ENCODE measurements around the gene HPCAL1.
"Not testable (repeated sequence)": the region's sequence is repeated elsewhere in the genome, so short reads cannot be mapped to it uniquely, and the experiment has no call there.

Gene HPCAL1

DNA sequence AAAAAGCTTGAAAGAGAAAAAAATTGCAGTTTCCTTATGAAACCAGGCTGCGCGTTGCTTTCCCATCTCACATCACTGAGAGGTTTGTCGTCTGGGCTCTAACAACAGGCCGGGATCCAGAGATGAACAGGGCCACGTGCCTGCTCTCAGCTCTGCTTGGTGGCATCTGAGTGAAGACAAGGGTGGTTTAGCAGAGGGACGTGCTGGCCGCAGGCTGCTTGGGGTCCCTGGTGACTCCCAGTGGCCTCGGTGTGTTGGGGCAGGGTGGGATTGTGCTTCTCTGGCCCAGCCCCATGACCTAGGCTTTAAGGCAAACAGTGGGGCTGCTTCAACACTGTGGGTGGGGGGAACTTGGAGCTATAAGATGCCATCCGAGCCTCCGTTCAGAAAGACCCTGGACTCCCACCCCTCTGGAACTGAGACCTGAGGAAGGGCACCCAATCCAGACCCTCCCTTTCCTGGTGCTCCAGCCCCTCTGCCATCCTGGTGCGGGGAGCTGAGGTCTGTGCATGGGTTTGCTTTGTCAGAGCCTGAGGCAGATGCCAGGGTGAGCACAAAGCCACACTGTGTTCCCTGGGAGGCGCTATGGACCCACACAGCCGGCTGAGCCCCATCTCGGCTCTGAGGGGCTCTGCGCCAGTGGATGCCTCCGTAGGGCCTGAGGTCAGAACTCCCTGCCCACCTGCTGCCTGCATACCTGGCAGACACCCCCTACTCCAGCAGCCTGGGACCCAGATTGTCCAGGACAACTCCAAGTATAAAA is 18.4 kb upstream of the HPCAL1 start:
- no peak for DNase-seq (ENCODE audit: low read depth, low spot score)

DNA sequence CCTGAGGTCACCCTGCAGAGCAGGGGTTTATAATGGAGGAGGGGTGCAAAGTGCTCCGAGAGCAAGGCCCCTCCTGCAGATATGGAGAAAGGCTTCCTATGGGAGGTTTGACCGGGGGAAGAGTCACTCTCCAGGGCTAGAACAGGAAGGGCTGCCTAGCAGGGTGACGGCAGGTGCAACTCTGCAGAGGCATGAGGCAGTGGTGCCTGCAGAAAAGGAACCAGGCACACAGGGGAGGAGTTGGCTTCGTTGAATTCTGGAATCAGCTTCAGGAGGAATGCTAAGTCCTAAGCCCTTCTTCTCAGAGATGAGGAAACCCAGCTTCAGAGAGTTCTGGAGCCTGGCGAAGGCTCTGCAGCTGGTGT is 17.5 kb upstream of the HPCAL1 start:
- no peak for DNase-seq (ENCODE audit: low read depth, low spot score)

DNA sequence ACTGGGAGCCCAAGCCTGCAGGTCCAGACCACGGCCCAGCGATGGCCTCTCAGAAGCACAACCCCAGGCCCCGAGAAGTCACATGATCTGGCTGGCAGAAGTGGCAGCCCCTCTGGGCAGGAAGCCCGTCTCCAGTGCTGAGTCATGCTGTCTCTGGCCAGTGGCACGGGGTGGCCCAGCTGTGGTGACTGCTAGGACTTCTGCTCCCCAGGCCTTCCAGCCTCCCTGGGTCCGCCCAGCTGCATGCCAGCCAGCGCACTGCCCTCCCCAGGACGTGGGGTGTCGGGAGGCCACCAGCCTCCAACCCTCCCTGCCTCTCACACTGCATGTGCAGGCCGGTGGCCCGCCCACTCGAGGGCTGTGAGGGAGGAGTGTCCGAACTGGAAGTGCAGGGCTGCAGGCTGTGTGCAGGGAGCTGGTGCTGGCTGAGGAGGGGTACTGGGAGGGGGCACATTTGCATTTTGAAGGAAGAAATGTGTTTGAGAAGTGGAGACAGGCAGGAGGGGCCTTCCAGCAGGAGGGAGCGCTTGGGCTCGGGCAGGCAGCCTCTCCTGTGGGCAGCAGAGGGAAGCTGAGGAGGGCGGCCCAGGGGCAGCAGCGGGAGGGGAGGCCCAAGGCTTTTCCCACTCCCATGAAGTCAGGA is 17.0 kb upstream of the HPCAL1 start:
- DNase-seq (ENCODE audit: low read depth, low spot score): no peak

DNA sequence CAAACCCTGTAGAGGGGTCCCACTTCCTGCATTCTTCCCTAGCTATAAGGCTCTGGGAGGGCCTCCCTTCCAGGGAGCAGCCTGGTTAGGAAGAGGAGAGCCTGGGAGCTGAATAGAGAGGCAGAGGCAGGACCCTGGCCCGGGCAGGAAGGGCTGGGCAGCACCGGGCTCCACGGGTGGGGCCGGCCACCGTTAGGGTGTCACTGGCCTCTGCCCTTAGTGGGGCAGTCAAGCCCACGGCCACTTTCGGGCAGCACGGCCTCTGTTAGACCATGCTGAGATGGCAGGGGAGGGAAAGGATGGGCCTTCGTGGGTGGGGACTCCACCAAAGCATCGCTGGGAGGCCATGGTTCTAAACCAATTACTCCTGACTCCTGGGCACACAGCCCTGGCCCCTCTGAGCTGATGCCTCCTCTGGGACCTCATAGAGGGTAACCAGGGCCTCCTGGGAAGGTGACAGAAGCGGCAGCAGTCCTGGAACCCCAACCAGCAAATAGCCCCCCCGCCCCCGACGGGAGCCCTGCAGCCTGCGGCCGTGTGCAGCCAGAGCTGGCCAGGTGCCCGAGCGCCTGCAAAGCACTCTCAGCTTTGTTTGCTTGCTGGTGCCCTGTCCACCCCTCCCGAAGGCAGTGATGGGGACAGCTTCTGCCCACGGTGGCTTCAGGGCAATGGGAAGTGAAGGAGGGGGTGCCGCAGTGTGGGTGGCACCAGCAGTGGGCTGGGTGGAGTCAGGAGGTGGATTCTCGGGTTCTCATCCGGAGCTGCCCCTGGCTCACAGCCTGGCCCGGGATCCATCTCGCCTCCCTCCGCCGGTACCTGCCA is 16.3 kb upstream of the HPCAL1 start:
- no peak for DNase-seq (ENCODE audit: low read depth, low spot score)

DNA sequence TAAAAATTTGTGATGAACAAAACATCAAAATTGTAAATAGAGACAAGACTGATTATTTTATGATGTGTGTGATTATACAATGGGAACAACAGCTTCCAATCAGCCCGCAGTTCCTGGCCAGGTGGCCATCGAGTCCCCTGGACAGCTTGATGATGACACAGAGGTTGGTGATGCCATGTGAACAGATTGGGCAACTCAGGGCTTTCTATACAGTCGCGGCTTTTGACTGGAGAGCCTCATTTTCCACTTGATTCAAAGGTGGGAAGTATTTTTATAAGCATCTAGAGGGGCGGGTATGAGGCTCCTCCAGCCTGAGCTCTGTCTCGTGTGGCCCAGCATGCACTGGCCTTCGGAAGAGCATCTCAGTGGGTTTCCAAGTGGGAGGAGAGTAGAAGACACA is 14.9 kb upstream of the HPCAL1 start:
- no peak for DNase-seq (ENCODE audit: low read depth, low spot score)

DNA sequence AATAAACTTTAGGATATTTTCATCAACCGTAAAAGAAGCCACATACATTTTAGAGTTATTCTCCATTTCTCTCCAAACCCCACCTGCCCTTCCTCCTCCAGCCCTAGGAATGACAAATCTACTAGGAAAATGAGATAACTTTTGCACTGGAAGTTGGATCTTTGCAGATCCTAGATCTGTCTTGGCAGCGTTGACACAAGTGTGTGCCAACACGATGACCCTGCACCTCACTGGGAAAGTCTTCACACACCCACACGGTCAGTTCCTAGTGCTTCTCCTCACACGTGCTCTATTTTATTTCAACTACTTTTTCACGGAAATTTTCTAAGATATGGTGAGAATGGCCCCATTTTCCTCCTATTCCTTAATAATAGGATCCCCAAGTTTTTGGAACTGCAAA is 14.1 kb upstream of the HPCAL1 start:
- DNase-seq (ENCODE audit: low read depth, low spot score): no peak

DNA sequence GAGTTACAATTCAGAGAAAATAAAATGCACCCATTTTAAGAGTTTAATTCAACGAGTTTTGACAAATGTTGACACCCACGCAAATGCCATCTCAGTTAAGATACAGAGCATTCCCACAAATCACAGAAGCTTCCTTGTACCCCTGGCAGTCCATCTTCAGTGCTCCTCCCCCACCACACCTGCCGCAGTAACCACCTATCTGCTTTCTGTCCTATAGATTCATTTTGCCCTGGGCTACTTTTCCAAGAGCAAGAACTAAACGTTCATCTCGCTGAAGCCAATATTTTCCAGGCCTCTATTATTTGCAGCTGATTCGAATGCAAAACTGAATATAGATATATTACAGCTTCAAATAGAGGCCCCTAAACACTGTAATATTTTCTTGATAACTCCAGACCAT is 13.4 kb upstream of the HPCAL1 start:
- no peak for DNase-seq (ENCODE audit: low read depth, low spot score)

DNA sequence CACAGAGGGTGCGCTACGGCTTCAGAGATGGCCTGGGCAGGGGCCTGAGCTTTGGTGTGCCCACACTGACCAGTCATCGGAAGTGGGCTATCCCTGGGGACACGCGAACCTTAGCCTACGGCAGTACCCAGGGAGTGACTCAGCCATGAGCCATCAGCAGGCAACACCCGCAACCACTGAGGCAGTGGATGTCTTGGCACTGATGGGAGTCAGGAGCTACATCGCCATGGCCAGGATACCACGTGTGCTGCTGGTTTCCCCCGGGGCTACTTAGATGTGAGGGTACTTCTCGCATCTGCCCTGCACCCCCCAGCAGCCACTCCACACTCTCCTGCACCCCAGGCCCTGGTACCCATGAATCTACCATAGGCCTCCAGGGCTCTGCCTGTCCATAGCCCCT is 12.8 kb upstream of the HPCAL1 start:
- no peak for DNase-seq (ENCODE audit: low read depth, low spot score)

DNA sequence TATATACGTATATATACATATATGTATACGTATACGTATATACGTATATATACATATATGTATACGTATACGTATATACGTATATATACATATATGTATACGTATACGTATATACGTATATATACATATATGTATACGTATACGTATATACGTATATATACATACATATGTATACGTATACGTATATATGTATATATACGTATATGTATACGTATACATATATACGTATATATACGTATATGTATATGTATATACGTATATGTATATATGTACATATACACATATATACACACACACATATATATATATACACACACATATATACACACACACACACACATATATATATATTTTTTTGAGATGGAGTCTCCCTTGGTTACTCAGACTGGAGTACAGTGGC is 11.3 kb upstream of the HPCAL1 start:
- not testable (repeated sequence) for DNase-seq (ENCODE audit: low read depth, low spot score)

DNA sequence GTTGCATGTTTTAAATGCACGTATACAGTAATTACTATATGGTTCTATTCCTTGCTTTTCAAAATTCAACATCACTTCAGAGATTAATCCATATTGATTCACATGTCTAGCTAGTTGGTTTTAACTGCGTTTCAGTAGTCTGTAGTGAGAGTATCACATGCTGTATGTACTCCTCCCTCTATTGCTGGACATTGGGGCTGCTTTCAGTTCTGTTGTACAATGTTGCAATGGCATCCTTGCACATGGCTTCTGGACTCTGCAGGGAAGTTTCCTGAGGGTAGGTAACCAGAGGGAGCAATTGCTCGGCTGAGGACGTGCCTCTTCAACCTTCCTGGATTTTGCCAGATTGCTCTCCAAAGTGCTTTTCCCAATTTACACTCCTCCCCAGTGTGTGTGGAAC is 10.7 kb upstream of the HPCAL1 start:
- DNase-seq (ENCODE audit: low read depth, low spot score): no peak

DNA sequence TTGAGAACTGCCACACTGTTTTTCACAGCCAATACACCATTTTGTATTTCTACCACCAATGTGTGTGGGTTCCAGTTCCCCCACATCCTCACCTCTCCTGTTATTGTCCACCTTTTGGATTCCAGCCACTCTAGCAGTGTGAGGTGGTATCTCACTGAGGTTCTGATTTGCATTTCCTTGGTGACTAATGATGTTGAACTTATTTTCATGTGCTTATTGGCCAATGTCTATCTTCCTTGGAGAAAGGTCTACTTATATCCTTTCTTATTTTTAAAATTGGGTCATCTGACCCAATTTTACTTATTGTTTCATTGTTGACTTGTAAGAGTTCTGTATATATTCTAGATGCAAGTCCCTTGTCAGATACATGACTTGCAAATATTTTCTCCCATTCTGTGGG is 9.1 kb upstream of the HPCAL1 start:
- no peak for DNase-seq (ENCODE audit: low read depth, low spot score)

DNA sequence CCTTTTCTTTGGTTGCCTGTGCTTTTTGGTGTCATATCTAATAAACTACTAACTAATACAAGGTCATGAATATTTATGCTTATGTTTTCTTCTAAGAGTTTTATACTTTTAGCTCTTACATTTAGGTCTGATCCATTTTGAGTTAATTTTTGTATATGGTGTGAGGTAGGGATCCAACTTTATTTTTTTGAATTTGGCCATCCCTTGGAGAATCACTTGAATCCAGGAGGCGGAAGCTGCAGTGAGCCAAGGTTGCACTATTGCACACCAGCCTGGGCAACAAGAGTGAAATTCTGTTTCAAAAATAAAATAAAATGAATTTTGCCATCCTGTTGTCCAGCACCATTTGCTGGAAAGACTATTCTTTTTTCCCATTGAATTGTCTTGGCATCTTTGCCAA is 8.6 kb upstream of the HPCAL1 start:
- no peak for DNase-seq (ENCODE audit: low read depth, low spot score)

DNA sequence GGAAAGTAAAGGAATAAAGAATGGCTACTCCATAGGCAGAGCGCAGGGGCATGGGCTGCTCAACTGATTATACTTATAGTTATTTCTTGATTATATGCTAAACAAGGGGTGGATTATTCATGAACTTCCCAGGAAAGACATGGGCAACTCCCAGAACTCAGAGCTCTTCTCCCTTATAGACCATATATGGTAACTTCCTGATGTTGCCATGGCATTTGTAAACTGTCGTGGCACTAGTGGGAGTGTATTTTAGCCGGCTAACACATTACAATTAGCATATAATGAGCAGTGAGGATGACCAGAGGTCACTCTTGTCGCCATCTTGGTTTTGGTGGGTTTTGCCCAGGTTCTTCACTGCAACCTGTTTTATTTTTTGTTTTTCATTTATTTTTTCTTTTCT is 7.1 kb upstream of the HPCAL1 start:
- DNase-seq (ENCODE audit: low read depth, low spot score): not testable (repeated sequence)

DNA sequence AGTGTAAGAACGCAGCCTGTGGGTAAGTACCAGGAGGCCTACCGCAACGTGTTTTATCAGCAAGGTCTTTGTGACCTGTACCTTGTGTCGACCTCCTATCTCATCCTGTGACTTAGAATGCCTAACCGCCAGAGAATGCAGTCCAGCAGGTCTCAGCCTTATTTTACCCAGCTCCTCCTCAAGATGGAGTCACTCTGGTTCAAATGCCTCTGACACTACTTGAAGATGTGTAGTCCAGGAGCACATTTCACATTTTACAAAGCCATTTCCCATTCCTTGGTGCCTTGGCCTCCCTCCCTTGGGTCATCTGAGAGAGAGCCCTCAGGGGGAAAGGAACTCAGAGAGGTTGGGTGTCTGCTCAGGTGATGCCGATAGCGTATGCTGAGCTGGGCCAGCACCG is 6.6 kb upstream of the HPCAL1 start:
- DNase-seq (ENCODE audit: low read depth, low spot score): no peak

DNA sequence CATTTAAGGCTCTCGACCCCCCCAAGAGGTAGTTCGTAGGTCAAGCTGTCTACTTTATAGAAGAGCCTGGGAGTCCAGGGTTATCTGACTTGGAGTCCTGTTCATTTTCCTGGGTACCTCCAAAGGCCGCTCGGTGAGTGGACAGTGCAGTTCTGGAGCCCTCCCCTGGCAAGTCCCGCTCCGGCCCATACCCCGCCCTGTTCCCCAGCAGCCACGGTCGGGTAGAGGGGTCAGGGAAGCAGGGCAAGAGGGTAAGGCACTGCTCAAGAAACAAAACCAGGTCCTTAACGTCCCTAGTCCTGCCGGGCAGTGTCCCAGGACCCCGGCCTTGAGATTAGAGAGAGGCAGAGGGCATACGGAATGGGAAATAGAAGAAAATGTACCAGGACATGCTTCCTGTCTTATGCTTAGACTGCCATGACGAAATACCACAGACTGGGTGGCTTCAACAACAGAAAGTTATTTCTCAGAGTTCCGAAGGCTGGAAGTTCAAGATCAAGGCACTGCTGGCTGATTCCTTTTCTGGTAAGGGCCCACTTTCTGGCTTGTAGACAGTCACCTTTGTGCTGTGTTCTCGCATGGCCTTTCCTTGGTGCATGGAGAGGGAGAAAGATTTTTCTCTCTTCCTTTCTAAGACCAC is 5.4 kb upstream of the HPCAL1 start:
- no peak for DNase-seq (ENCODE audit: low read depth, low spot score)

DNA sequence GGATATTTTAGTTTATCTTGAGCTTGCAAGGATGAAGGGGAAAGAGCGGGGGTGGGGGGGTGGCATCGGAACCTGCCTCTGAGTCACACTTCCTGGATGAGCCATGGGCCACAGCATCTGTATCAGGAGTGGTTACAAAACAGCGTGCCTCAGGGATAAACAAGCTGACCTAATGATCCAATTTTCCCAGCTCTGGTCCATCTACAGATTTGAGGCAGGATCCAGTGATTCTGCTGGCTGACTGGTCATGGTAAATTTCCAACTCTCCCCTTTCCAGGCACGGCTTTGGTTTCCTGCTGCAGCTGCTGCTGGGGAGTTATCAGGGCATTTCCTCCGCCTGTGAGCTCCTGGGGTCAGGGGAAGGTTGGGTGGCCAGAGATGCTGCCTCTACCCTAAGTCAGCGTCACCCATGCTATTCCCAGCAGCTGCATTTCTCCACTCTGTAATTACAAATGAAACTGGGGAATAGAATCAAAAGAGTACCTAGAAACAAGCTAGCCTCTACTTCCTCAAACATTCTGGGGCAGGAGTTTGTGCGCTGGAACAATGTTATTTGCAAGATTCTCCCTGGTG is 4.7 kb upstream of the HPCAL1 start:
- DNase-seq (ENCODE audit: low read depth, low spot score): peak; percentile 12

DNA sequence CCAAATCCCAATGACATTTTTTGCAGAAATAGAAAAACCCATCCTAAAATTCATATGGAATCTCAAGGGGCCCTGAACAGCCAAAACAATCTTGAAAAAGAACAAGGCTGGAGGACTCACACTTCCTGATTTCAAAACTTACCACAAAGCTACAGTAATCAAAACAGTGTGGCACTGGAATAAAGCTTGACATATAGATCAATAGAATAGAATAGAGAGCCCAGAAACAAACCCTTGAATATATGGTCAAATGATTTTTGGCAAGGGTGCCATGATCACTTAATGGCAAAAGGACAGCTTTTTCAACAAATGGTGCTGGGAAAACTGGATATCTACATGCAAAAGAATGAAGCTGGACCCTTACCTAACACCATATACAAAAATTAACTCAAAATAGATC is 3.9 kb upstream of the HPCAL1 start:
- not testable (repeated sequence) for DNase-seq (ENCODE audit: low read depth, low spot score)

DNA sequence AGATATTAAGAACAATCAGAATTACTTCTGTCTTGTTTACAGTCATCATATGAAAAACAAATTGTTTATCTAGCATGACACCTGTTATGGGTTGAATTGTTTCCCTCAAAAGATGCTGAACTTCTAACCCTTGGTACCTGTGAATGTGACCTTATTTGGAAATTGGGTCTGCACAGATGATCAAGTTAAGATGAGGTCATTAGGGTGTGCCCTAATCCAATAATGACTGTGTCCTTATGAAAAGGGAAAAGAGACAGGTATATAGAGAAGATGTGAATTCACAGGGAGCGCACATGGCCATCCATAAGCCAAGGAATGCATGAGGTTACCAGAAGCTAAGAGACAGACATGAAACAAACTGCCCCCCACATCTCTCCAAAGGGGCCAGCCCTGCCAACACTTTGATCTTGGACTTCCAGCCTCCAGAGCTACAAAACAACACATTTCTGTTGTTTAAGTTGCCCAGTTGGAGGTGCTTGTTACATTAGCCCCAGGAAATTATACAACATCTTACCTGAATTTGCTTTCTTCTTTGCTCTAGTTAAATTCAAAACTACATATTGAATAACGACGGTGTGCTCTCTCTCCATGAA is 2.3 kb upstream of the HPCAL1 start:
- no peak for DNase-seq (ENCODE audit: low read depth, low spot score)

DNA sequence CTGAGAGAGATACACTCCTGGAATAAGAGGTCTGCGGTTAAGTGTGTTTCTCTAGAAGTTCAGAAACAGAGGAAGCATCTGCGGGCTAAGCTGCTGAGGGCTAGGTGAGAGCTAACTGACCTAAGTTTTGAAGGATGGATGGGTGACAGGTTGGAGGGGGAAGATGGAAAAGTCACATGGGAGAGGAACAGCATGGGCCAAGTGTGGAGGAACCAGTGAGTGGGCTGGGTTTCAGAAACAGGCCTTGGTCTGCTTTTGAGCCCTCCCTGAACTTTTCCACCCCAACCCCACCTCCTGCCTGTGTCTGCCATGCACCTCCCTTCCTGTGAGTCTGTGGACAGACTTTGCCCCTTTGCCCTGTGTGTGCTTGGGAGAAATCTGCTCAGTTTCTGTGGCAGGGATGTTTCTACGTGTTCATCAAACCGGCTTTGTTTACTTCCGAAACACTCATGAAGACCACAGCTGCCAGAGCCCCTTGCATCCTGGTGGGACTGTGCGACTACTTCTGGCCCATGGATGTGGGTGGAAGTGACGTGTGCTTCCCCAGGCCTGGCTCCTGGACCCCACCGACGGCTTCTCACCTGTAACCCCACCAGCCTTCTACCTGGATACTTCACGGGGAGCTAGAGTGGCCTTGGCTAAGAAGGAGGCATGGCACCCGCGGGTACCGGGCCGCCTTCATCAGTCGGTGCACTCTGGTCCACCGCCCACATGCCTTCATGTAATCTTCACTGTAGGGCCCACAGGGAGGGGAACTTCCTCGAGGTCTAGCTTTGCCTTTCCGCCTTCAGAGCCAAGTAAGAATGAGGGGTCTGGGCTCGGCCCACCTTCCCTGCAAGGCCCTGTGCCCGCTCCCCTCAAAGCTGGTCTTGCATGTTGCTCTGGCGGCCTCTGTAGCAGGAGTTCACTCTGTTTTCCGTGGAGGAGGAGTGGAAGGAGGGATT is 1.4 kb upstream of the HPCAL1 start:
- no peak for DNase-seq (ENCODE audit: low read depth, low spot score)

DNA sequence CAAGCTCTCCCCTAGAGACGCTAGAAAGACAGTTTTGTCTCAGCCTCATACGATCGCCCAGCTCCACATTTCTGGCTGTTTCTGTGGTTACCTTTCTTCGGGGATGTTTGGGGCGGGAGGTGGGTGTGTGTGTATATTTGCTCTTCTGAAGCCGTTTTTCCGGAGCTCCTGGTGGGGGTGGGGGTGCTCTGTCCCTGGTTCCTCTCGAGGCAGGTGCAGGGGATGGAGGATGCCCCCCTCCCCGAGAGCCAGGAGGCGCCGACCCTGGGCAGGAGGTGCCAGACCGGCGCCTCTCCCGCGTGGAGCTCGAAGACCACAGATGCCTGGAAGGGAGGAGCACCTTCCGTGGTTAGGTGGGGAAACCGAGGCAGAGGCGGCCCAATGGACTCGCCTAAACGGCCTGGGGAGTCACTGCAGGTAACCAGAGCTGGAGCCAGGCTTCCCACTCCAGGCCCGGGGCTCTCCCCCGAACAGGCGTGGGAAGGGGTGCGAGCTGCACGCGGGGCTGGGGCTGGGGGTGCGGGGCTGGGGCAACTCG is 694 bp upstream of the HPCAL1 start:
- DNase-seq (ENCODE audit: low read depth, low spot score): no peak
